Lower leg skin (tissue), 3 donors: Measurements from ENCODE around the gene ANO7.

Experiments used
- CTCF ChIP-seq, 3 donors: fragments of 450-650 bp; IDR thresholded peaks; one replicate each; pipeline ENCODE4 v1.5.1; 2016; ENCODE audit warnings: antibody characterized with exemption in 3 of 3, mild to moderate bottlenecking in 3 of 3, moderate library complexity in 2 of 3
- POLR2A ChIP-seq, 2 donors: fragments of 450-650 bp; IDR thresholded peaks; one replicate each; pipeline ENCODE4 v1.6.1; 2016 to 2017; ENCODE audit warnings: antibody characterized with exemption in 2 of 2, mild to moderate bottlenecking in 1 of 2, moderate library complexity in 1 of 2

DNA sequence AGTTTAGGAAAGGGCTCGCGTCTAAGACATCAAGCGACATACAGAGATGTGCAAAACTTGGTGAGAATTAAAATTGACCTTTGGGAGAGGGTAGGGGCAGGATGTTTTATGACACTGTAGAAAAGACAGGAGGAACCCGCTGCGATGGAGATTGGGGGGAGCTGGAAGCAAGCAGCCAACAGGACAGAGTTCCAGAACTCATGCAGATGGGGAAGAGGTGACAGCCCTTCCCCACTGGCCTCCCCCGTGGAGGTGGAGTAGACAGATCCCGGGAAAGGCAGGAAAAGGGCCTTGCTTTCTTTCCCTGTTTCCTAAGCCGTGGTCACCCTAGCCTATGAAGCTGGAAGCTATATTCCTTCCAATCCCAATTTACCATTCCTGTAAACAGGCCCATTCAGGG, 39.1 kb downstream of the ANO7 start:
- TF ChIP-seq CTCF (IDR thresholded peaks at IDR 0.05), result no peak
- no peak for TF ChIP-seq POLR2A (IDR thresholded peaks at IDR 0.05)
